ENCODE measurements around the gene ADAM30. TPM values are rescaled to one million over a fixed set of nuclear protein-coding genes. Genes with fewer than 3 reads are reported as not detected.
A peak's percentile ranks its signal among the peaks of the same experiment; 100 is the strongest.

ADAM30 gene
- total and polyA plus RNA-seq, 2 of the 13 experiments (the other 11 are each of a cell fraction or from before 2014, with no cell fraction given) = not detected

- no peak for TF ChIP-seq ZNF414 (CRISPR knock-in tag; IDR thresholded peaks at IDR 0.05)
- no peak for TF ChIP-seq ZNF674 (CRISPR knock-in tag; IDR thresholded peaks at IDR 0.05; ENCODE audit: low read depth)
- TF ChIP-seq SMAD1 (CRISPR knock-in tag; IDR thresholded peaks at IDR 0.05; ENCODE audit: borderline replicate concordance, low read depth) = no peak
- TF ChIP-seq HOXD1 (CRISPR knock-in tag; IDR thresholded peaks at IDR 0.05) = no peak
- no peak for TF ChIP-seq HIC2 (CRISPR knock-in tag; IDR thresholded peaks at IDR 0.05; ENCODE audit: low read depth)
- 0 out of 2 replicates have a peak, but pooled peaks have one; percentile 40 for TF ChIP-seq FOXC1 (CRISPR knock-in tag; IDR thresholded peaks at IDR 0.05; ENCODE audit: borderline replicate concordance)
- TF ChIP-seq AGO1 (IDR thresholded peaks at IDR 0.05; ENCODE audit: low read depth, low read length, poor library complexity, severe bottlenecking) = no peak
- no peak for TF ChIP-seq ZBTB46 (CRISPR knock-in tag; IDR thresholded peaks at IDR 0.05; ENCODE audit: borderline replicate concordance)
- TF ChIP-seq ZNF263 (CRISPR knock-in tag; IDR thresholded peaks at IDR 0.05) = no peak
- TF ChIP-seq CHD4 (IDR thresholded peaks at IDR 0.05; ENCODE audit: borderline replicate concordance, low read length) = no peak
- TF ChIP-seq TFE3 (CRISPR knock-in tag; IDR thresholded peaks at IDR 0.05) = no peak
- no peak for TF ChIP-seq CHCHD3 (CRISPR knock-in tag; IDR thresholded peaks at IDR 0.05)
- TF ChIP-seq RXRB (CRISPR knock-in tag; IDR thresholded peaks at IDR 0.05; ENCODE audit: borderline replicate concordance) = 0 out of 2 replicates have a peak, but pooled peaks have one; percentile 43
- peak; percentile 5; the same call in 1 of the 2 replicates for TF ChIP-seq ZNF687 (CRISPR knock-in tag; IDR thresholded peaks at IDR 0.05)
- no peak for TF ChIP-seq NR3C1 (CRISPR knock-in tag; IDR thresholded peaks at IDR 0.05)
- TF ChIP-seq ATF2 (CRISPR knock-in tag; IDR thresholded peaks at IDR 0.05) = peak; percentile 27; the same call in 1 of the 2 replicates
- TF ChIP-seq FOXA1 (IDR thresholded peaks at IDR 0.05) = no peak
- no peak for TF ChIP-seq FOXA1 (CRISPR knock-in tag; IDR thresholded peaks at IDR 0.05)
Observed at GRCh38 chr1:119870917-119871596, 25.3 kb downstream of the ADAM30 start (continued).

All from HepG2 (cell line).